NB4 (cell line): ENCODE data around the gene SKP1.

Source experiments
- DNase-seq: peaks from one replicate; pipeline ENCODE4 v3.0.0; 2010; ENCODE audit warnings: low read depth
- H3K4me3 ChIP-seq: one replicate; pipeline ENCODE4 v1.5.1; 2011; ENCODE audit warnings: mild to moderate bottlenecking, low read depth, low read length, moderate library complexity
- CTCF ChIP-seq: IDR thresholded peaks from one replicate; pipeline ENCODE4 v1.5.1; 2012; ENCODE audit warnings: low read depth, low read length
- MAX ChIP-seq: IDR thresholded peaks from 2 replicates; pipeline ENCODE4 v1.6.1; 2011; ENCODE audit warnings: low read depth, low read length
- MYC ChIP-seq: IDR thresholded peaks from 2 replicates; pipeline ENCODE4 v1.6.1; 2011; ENCODE audit warnings: low read depth, low read length
- POLR2A ChIP-seq: IDR thresholded peaks from 2 replicates; pipeline ENCODE4 v1.6.1; 2011; ENCODE audit warnings: mild to moderate bottlenecking; ENCODE audit not compliant: insufficient read length; ENCODE audit errors: extremely low read depth

SKP1 gene

GRCh38 chr5:134106991-134107701 lies 69.6 kb downstream of the SKP1 start:
- H3K4me3 ChIP-seq = no peak overlapping the region
- no peak for DNase-seq
- no peak for TF ChIP-seq MYC
- TF ChIP-seq POLR2A = no peak
- no peak for TF ChIP-seq CTCF
- no peak for TF ChIP-seq MAX

- DNase-seq = no peak
- TF ChIP-seq POLR2A (no peak), MAX (no peak)
- H3K4me3 ChIP-seq = no peak overlapping the region
Measured at GRCh38 chr5:134103998-134104654, 72.6 kb downstream of the SKP1 start.

GRCh38 chr5:134103397-134103796 lies 73.4 kb downstream of the SKP1 start:
- H3K4me3 ChIP-seq = no peak overlapping the region
- no peak for TF ChIP-seq MYC
- no peak for TF ChIP-seq MAX
- TF ChIP-seq POLR2A = no peak
- no peak for TF ChIP-seq CTCF
- DNase-seq = no peak

- peak; percentile 64 for DNase-seq
- TF ChIP-seq MAX (no peak), MYC (peak; percentile 25; the same call in 1 of the 2 replicates), CTCF (peak; percentile 82)
- H3K4me3 ChIP-seq = no peak overlapping the region
Measured at GRCh38 chr5:134101686-134102439, 74.9 kb downstream of the SKP1 start.

- no peak for DNase-seq
- TF ChIP-seq MAX = no peak
- no peak for TF ChIP-seq CTCF
- TF ChIP-seq POLR2A = no peak
- no peak overlapping the region for H3K4me3 ChIP-seq
Measured at GRCh38 chr5:134100283-134101091, 76.3 kb downstream of the SKP1 start.
